ENCODE results near the gene MED25. TPM values are rescaled to one million over a fixed set of nuclear protein-coding genes. Genes with fewer than 3 reads are reported as not detected.

The MED25 gene
- total and polyA plus RNA-seq, 4 experiments from 2014 or later = 10.7 to 48.8 (median 32.4) TPM

GRCh38 chr19:49864890-49865289 lies 46.8 kb downstream of the MED25 start:
- Mint-ChIP-seq H3K36me3 (peaks cover 4 to 42% of the 10 kb centered on the region in 2 donors), H3K27ac (peak overlapping the region in 3 of 7 donors; percentile 30 to 65 (median 48)), H3K4me1 (peaks cover 4 to 39% (median 21%) of the 10 kb centered on the region in 4 donors), H3K9me3 (peaks cover 0 to 3% (median 0%) of the 10 kb centered on the region in 8 donors), H3K4me3 (no peak overlapping the region), H3K27me3 (no peaks in the 10 kb centered on the region)
- ChIA-PET CTCF (ENCODE audit: partially characterized antibody) (interaction anchor here (0.8 to 1.3 kb wide), 2 partner anchors 25 to 147 kb away, joined by 3 to 4 read pairs; no protein-coding TSS in a partner anchor), POLR2A (ENCODE audit: partially characterized antibody) (interaction anchor here (1.1 to 9.1 kb wide), 3 partner anchors 12 to 64 kb away, joined by 3 to 173 read pairs (median 10); partner anchors contain the start of genes AKT1S1, ATF5, PTOV1 and TBC1D17)
- peaks cover 41% of the 10 kb centered on the region for H3K4me1 ChIP-seq (ENCODE audit: insufficient read depth, low read length)
- DNase-seq = no peak
- no peak overlapping the region for H3K4me3 ChIP-seq (ENCODE audit: low read length in 2 of 2)
- no peaks in the 10 kb centered on the region for H3K9me3 ChIP-seq (ENCODE audit: control insufficient read depth in 1 of 2, low read length in 2 of 2)
- no peaks in the 10 kb centered on the region for H3K27me3 ChIP-seq (ENCODE audit: insufficient read depth, low read length)
- H3K36me3 ChIP-seq (ENCODE audit: insufficient read depth, low read length) = peaks cover 31% of the 10 kb centered on the region
- no peak overlapping the region for H3K27ac ChIP-seq (ENCODE audit: low read depth, low read length)
- intact Hi-C loops (cut with micrococcal nuclease) = loop anchor here (5.0 kb wide), 1 partner anchor 1543 kb away; a partner anchor contains a TSS

- Mint-ChIP-seq H3K36me3 (peaks cover 4 to 33% of the 10 kb centered on the region in 2 donors), H3K27ac (peak within 1 kb of the TSS in 2 of 7 donors; percentile 91 to 92), H3K9me3 (peaks cover 0 to 3% (median 0%) of the 10 kb centered on the region in 8 donors), H3K27me3 (no peaks in the 10 kb centered on the region), H3K4me3 (peak within 1 kb of the TSS in 5 of 8 donors; percentile 97 to 100 (median 98)), H3K4me1 (peaks cover 17 to 52% (median 25%) of the 10 kb centered on the region in 4 donors)
- H3K36me3 ChIP-seq (ENCODE audit: insufficient read depth, low read length) = peaks cover 21% of the 10 kb centered on the region
- DNase-seq = peak; percentile 88 to 90 (median 89)
- ChIA-PET POLR2A (ENCODE audit: partially characterized antibody) (interaction anchor here (0.6 to 9.1 kb wide), 15 partner anchors 10 to 191 kb away, joined by 3 to 173 read pairs (median 3); partner anchors contain the start of genes AKT1S1, AP2A1, ATF5 and FUZ), CTCF (ENCODE audit: partially characterized antibody) (interaction anchor here (1.0 to 2.8 kb wide), 5 partner anchors 10 to 149 kb away, joined by 3 to 10 read pairs (median 3); partner anchors contain the start of genes AKT1S1, ATF5, FUZ and NUP62)
- H3K9me3 ChIP-seq (ENCODE audit: control insufficient read depth in 1 of 2, low read length in 2 of 2) = no peaks in the 10 kb centered on the region
- H3K27ac ChIP-seq (ENCODE audit: low read depth, low read length) = peak within 1 kb of the TSS; percentile 95
- peaks cover 53% of the 10 kb centered on the region for H3K4me1 ChIP-seq (ENCODE audit: insufficient read depth, low read length)
- peak within 1 kb of the TSS; percentile 26 to 81 for H3K4me3 ChIP-seq (ENCODE audit: low read length in 2 of 2)
- intact Hi-C loops (cut with micrococcal nuclease) = loop anchor here (1.0 to 5.0 kb wide), 4 partner anchors 17 to 1545 kb away; partner anchors contain the start of genes AP2A1 and MED25
- no peaks in the 10 kb centered on the region for H3K27me3 ChIP-seq (ENCODE audit: insufficient read depth, low read length)
Observed at GRCh38 chr19:49866933-49867782, 49.1 kb downstream of the MED25 start, which contains the start of gene PNKP. Gene PNKP (minus strand): TSS chr19:49867576. CDS start chr19:49867204, 372 bp downstream.

GRCh38 chr19:49869009-49869483 lies 51.0 kb downstream of the MED25 start:
- H3K4me3 Mint-ChIP-seq = no peak overlapping the region
- no peaks in the 10 kb centered on the region for H3K9me3 ChIP-seq (ENCODE audit: control insufficient read depth in 1 of 2, low read length in 2 of 2)
- H3K9me3 Mint-ChIP-seq = peaks cover 0 to 3% (median 0%) of the 10 kb centered on the region in 8 donors
- H3K27me3 ChIP-seq (ENCODE audit: insufficient read depth, low read length) = no peaks in the 10 kb centered on the region
- intact Hi-C loops (cut with micrococcal nuclease) = loop anchor here (1.0 to 5.0 kb wide), 4 partner anchors 8 to 1547 kb away; partner anchors contain the start of genes AKT1S1, FUZ, RRAS and TBC1D17
- H3K27me3 Mint-ChIP-seq = no peaks in the 10 kb centered on the region
- DNase-seq = no peak
- CTCF ChIA-PET (ENCODE audit: partially characterized antibody) = interaction anchor here (0.6 to 2.8 kb wide), 4 partner anchors 60 to 323 kb away, joined by 4 to 10 read pairs (median 4); partner anchors contain the start of genes ATF5 and NUP62
- H3K4me1 Mint-ChIP-seq = peaks cover 15 to 47% (median 21%) of the 10 kb centered on the region in 4 donors
- H3K27ac Mint-ChIP-seq = no peak overlapping the region
- peak overlapping the region; percentile 47 to 70 for H3K4me3 ChIP-seq (ENCODE audit: low read length in 2 of 2)
- POLR2A ChIA-PET (ENCODE audit: partially characterized antibody) = interaction anchor here (0.5 to 9.1 kb wide), 26 partner anchors 8 to 994 kb away, joined by 3 to 173 read pairs (median 4); partner anchors contain the start of genes AKT1S1, AP2A1, ATF5 and FUZ
- peaks cover 0 to 24% of the 10 kb centered on the region in 2 donors for H3K36me3 Mint-ChIP-seq
- peak overlapping the region; percentile 66 for H3K27ac ChIP-seq (ENCODE audit: low read depth, low read length)
- peaks cover 11% of the 10 kb centered on the region for H3K36me3 ChIP-seq (ENCODE audit: insufficient read depth, low read length)
- H3K4me1 ChIP-seq (ENCODE audit: insufficient read depth, low read length) = peaks cover 53% of the 10 kb centered on the region

GRCh38 chr19:49869484-49870308 lies 51.6 kb downstream of the MED25 start:
- Mint-ChIP-seq H3K27ac (peak overlapping the region in 5 of 7 donors; percentile 88 to 94 (median 92)), H3K4me3 (peak overlapping the region in 3 of 8 donors; percentile 78 to 87 (median 81)), H3K9me3 (peaks cover 0 to 3% (median 0%) of the 10 kb centered on the region in 8 donors), H3K36me3 (peaks cover 0 to 18% of the 10 kb centered on the region in 2 donors), H3K4me1 (peaks cover 17 to 43% (median 23%) of the 10 kb centered on the region in 4 donors), H3K27me3 (no peaks in the 10 kb centered on the region)
- H3K4me3 ChIP-seq (ENCODE audit: low read length in 2 of 2) = peak overlapping the region; percentile 47 to 70
- H3K27ac ChIP-seq (ENCODE audit: low read depth, low read length) = peak overlapping the region; percentile 66
- H3K4me1 ChIP-seq (ENCODE audit: insufficient read depth, low read length) = peaks cover 53% of the 10 kb centered on the region
- ChIA-PET POLR2A (ENCODE audit: partially characterized antibody) (interaction anchor here (0.5 to 9.1 kb wide), 24 partner anchors 7 to 995 kb away, joined by 3 to 173 read pairs (median 4); partner anchors contain the start of genes AKT1S1, AP2A1, ATF5 and FUZ), CTCF (ENCODE audit: partially characterized antibody) (interaction anchor here (0.6 to 2.8 kb wide), 4 partner anchors 60 to 324 kb away, joined by 4 to 10 read pairs (median 4); partner anchors contain the start of genes ATF5 and NUP62)
- intact Hi-C loops (cut with micrococcal nuclease) = loop anchor here (1.0 to 5.0 kb wide), 4 partner anchors 8 to 1547 kb away; partner anchors contain the start of genes AKT1S1, FUZ, RRAS and TBC1D17
- peaks cover 4% of the 10 kb centered on the region for H3K36me3 ChIP-seq (ENCODE audit: insufficient read depth, low read length)
- no peaks in the 10 kb centered on the region for H3K27me3 ChIP-seq (ENCODE audit: insufficient read depth, low read length)
- peak; percentile 92 to 94 (median 92) for DNase-seq
- no peaks in the 10 kb centered on the region for H3K9me3 ChIP-seq (ENCODE audit: control insufficient read depth in 1 of 2, low read length in 2 of 2)

GRCh38 chr19:49870309-49870901 lies 52.3 kb downstream of the MED25 start:
- ChIA-PET CTCF (ENCODE audit: partially characterized antibody) (interaction anchor here (2.8 kb wide), 1 partner anchor 153 kb away, joined by 10 read pairs; no protein-coding TSS in a partner anchor), POLR2A (ENCODE audit: partially characterized antibody) (interaction anchor here (1.0 to 9.1 kb wide), 6 partner anchors 17 to 230 kb away, joined by 3 to 173 read pairs (median 9); partner anchors contain the start of genes ATF5, MED25, NUP62 and PTOV1)
- peak overlapping the region; percentile 11 to 70 for H3K4me3 ChIP-seq (ENCODE audit: low read length in 2 of 2)
- no peak for DNase-seq
- H3K9me3 Mint-ChIP-seq = peaks cover 0 to 3% (median 0%) of the 10 kb centered on the region in 8 donors
- peaks cover 20 to 39% (median 26%) of the 10 kb centered on the region in 4 donors for H3K4me1 Mint-ChIP-seq
- H3K4me3 Mint-ChIP-seq = peak overlapping the region in 4 of 8 donors; percentile 57 to 87 (median 80)
- H3K4me1 ChIP-seq (ENCODE audit: insufficient read depth, low read length) = peaks cover 54% of the 10 kb centered on the region
- H3K36me3 ChIP-seq (ENCODE audit: insufficient read depth, low read length) = no peaks in the 10 kb centered on the region
- H3K9me3 ChIP-seq (ENCODE audit: control insufficient read depth in 1 of 2, low read length in 2 of 2) = no peaks in the 10 kb centered on the region
- H3K27me3 Mint-ChIP-seq = no peaks in the 10 kb centered on the region
- peak overlapping the region; percentile 66 for H3K27ac ChIP-seq (ENCODE audit: low read depth, low read length)
- peak overlapping the region in 5 of 7 donors; percentile 88 to 94 (median 92) for H3K27ac Mint-ChIP-seq
- H3K27me3 ChIP-seq (ENCODE audit: insufficient read depth, low read length) = no peaks in the 10 kb centered on the region
- peaks cover 0 to 13% of the 10 kb centered on the region in 2 donors for H3K36me3 Mint-ChIP-seq
- intact Hi-C loops (cut with micrococcal nuclease) = no loop called here

All from CD4-positive, alpha-beta memory T cell (primary cell).